IPS DF 4.7 (cell line): ENCODE data around the gene SLC6A9.

Experiments
- DNase-seq: peaks from one replicate; pipeline ENCODE4 v3.0.0-alpha.2; 2013; ENCODE audit warnings: low spot score; ENCODE audit errors: extremely low read depth

Gene SLC6A9

DNA sequence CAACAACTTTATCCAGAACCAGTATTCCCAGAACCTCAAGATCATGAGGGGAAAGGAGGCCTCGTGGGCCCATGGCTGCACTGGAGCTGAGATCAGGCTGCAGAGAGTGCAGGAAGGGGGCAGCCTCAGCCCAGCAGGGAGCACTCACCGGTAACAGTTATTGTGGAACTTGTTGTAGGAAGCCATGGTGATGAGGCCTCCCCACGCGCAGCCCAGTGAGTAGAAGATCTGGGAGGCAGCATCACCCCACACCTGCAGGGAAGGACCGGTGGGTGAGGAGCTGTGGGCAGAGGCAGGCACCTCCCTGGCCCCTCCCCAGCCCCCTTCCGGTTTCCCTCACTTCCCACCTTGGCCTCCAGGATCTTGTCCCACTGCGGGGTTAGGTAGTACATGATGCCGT lies 29.1 kb downstream of the SLC6A9 start:
- no peak for DNase-seq

DNA sequence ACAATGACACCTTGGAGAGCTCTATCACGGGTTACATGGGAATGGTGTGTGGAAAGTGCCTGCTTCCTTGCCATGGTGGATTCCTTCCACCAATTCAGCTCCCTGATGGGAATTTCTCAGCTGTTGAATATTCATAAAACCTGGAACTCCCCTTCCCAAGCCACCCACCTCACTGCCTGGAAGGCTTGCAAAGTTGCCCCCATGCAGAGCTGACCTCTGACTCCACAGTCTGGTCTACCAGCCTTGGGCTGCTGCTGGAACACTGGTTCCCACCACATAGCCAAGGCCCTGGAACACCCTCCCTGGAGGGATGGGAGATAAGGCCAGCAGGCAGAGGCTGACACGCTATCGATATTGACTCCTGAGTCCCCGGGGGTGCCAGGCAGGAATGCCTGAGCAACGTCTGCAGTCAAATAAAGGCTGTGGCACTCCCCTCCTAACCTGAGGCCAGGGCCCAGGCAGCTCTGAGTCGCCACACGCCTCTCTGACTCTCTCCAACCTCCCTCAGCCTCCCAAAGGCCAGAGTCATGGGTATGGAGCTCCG lies 31.1 kb downstream of the SLC6A9 start:
- no peak for DNase-seq

DNA sequence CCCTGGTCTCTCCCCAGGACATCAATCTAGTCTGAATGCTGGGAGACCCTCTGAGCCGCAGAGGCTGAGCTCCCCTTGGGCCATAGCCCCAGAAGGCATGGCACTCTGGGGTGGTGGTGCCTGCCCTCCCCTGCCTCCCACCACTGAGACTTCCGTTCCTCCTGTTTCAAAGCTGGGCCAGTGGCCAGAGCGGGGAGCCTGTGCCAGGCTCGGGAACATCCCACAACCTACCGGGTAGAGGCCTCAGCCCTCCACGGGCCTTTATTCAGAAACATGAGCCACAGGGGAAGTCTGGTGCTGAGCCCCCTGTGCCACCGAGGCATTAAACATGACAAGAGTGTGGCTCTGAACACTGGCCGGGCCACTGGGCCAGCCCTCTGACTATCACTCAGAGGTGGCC lies 31.8 kb downstream of the SLC6A9 start:
- DNase-seq, result no peak

DNA sequence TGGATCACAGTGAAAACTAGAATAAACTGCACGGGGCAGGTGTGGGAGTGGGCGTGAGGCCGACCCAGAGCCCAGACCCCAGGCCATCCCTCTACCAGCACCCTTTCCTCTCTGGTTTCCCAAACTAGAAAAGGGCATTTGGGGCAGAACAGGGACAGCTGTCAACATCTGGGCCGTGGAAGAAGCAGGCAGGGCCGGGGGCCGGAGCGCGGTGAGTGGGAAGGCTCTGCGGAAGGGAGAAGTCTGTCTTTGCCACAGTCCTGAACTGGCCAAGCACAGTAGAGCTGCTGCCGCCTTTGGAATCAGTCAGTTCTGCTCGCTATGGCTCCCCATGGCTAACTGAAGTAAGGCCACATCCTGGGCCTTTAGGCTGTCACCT lies 33.3 kb downstream of the SLC6A9 start:
- no peak for DNase-seq

DNA sequence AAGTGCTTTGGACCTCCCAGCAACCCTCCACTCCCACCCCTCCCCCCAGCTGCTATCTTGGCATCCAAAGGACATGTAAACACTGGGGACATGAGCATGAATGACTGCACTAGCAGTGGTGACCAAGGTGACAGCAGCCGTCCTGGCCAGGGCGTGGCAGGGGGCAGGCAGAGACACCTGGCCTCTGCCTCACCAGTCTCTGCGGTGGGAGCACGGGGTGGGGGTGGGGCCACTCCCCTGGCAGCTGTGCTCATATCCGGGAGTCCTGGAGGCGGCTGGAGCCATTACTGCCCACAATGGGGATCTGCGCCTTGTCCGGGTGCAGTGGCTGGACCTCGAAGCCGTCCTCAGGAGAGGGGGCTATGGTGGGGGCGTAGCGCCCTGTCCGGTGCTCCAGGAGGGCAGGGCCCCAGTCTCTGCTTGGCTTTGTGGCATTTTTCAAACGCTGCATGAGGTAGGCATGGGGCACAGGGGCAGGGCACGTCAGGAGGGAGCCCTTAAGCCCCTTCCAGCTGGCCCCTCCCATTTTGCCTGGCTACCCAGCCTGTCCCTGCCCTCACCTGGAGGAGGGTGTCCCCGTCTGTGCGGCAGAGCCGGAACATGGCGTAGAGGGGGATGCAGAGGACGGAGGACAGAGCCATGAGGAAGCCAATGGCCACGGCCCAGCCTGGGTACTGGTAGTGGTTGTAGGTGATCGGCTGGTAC lies 33.8 kb downstream of the SLC6A9 start:
- DNase-seq, result no peak

DNA sequence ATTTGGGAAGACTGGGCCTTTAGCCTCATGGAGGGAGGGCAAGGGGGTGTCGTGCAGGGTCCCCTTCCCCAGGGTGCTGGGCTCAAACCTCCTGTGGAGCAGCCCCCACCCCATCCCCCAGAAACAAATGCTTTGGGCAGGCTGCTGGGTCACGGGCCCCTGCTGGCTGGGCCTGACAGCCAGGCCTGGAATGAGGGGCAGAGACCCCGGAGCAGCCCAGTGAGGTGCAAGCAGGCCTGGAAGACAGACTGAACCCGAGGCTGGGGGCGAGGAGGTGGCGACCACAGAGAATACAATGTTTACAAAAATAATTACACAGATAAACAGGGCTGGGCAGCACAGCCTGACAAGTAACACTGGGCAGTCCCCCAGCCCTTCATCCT lies 34.5 kb downstream of the SLC6A9 start:
- DNase-seq, result no peak

DNA sequence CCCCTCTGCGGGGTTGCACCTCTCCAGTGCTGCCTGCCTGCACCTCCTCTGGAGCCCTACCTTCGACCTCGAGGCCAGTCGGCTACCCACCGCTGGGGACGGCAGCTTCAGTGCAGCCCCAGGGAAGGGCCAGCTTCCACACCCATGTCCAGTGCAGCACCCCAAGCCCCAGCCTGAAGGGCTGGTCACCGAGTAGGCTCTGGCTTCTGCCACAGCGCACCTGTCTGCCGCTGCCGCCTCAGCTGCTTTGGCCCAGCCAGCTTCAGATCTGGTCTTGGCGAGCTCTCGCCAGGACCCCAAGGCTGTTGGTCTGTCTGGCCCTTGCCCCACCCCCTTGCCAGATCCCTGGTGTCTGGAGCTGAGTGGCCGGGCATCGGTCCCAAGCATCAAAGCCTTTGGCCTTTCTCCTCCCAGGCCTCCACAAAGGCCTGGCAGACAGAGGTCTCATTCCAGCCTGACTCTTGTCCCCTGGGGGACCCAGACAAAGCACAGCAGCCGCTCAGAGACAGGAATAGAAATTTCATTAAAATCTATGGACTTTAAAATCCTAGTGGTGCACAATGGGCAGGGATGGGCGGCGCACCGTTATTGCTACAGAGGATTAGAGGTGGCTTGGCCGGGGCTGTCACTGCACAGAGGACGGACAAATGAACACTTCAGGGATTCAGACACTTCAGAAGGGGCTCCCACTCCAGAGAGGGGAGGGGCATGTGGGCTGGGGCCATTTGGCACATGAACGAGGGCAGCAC lies 35.1 kb downstream of the SLC6A9 start:
- no peak for DNase-seq

DNA sequence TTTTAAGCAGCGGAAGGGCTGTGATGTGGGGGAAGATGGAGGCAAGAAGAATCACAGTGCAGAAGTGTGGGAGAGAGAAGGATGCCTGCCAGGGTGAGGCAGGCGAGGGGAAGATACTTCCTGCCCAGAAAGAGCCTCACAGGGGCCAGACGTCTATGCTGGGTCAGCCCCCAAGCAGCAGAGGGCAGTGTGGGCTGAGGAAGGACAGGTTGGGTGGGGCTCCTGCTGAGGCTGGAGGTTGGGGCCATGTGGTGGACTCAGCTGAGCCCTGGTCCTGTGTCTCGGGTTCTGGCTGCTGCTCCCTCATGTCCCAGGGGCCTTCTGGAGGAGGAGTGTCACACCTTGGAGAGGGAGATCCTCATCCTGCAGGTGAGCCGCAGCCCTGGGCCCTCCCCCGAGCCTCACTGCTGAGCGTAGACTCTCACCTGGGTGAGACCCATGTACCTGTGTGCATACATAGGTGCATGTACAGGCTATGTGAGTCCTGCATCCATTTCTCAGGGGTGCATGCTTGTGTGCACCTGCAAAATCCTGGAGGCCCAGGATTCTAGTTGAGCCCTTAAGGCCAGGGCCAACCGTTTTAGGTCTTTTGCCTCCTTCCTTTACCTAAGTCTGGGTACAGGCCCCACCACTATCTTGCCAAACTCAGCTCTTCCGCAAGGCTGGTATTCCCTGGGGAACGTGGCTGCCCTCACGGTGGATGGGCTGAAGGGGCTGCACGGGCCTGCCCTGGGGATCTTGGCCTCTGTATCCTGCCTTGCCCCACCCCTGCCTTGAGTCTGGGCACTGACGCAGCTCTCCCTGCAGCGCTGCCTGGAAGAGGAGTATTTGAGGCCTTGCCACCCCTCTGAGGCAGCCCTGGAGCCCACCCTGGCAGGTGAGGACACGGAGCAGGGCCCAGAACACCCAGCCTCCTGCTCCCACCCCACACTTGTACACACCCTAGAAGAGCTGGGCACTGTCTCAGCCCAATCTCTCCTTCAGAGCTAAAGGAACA lies 36.2 kb downstream of the SLC6A9 start:
- DNase-seq, result no peak

DNA sequence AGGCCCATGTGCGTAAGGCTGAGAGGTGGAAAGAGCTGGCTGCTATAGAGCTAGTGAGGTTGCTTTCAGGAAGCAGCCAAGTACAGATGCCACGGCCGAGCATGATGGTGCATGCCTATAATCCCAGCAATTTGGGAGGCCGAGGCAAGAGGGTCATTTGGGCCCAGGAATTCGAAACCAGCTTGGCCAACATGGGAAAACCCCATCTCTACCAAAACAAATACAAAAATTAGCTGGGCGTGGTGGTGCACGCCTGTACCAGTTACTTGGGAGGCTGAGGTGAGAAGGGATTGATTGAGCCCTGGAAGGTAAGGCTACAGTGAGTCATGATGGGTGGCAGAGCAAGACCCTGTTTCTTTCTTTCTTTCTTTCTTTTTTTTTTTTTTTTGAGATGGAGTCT lies 37.2 kb downstream of the SLC6A9 start:
- no peak for DNase-seq

DNA sequence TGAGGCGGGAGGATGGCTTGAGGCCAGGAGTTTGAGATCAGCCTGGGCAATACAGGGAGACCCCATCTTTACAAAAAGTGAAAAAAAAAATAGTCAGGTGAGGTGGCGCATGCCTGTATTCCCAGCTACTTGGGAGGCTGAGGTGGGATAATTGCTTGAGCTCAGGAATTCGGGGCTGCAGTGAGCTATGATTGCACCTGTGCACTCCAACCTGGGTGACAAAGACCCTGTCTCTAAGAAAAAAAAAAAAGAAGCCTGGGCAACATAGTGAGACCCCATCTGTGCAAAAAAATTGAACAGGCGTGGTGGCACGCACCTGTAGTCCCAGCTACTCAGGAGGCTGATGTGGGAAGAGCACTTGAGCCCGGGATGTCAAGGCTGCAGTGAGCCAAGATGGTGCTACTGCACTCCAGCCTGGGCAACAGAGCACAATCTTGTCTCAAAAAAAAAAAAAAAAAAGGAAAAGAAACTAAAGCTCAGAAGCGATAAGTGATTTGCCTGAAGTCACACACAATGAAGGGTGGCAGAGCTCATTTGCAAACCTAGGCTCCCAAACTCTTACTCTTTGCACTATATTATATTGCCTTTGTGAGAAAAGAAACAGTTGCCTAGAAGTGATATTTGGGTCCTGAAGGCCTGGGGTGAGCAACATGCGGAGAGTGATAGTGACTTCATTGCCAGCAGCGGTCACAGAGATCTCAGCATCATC lies 37.9 kb downstream of the SLC6A9 start:
- DNase-seq, result no peak

DNA sequence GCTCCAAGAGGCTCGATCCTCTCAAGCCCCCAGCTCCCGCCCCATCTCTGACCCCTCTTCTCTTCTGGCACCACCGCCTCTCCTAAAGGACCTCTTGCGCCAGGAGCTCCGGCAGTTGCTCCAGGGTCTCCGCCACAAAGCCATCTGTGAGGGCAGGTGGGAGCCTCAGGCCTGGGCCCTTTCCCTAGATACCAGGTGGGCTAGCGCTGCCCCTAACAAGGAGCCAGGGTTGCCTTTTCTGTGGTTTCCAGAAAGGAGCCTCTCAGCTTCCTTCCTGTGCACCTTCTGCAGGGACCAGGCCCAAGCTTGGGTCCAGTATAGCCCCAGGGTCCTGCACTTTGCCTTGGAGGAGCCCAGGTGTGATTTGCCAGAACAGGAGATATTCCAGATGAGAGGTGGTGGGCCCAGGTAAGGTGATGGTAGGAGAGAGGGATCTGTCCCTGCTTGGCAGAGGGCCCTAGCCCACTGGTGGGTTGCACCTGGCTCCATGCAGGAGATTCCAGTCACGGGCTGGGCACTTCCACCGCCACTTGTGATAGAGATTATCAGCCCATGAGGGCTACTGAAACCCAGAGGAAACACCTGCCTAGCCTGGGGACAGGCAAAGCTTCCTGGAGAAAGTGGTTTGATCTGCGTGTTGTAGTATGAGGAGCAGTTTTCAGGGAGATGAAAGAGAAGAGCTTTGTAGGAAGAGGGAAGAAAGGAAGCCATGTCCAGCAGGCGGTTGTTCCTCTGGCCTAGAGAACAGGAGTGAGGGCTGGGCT lies 38.8 kb downstream of the SLC6A9 start:
- DNase-seq, result no peak

DNA sequence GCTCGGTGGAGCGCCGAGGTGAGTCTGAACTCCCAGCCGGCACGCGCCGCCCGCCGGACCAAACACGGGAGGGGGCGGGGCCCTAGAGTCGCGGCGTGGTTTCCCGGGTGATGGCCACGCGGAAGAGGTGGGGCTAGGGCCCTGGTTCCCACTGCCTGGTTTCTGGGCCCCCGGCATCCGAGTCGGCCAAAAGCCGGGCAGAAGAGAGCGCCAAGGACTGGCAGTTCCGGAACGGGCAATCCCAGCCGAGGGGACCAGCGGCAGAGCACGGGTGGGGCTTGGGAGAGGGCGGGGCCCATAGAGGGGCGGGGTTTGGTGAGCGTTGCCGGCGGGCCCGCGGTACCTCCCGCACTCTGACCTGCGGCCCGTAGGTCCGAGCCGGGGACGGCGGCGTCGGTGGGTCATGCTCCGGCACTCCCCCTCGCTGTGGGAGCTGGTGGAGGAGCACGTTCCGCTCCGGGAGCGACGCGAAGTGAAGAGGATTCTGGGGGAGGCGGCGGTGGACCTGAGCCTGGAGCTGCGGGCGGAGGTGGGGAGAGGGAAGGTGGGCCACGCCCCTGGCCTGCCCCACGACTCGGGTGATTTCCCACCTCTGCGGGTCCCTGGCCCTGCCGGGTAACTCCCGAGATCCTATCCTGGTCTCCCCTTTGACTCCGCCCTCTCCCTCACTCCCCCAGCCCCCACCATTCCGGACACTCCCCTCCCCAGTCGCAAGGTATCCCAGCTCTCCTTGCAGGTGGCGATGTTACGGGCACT lies 39.6 kb downstream of the SLC6A9 start, which contains the start of gene CCDC24:
Gene CCDC24, plus strand, starts transcription at position 124 of the 756 bp plus-strand sequence. Its CDS starts 280 bp downstream, at position 404.
- DNase-seq, result no peak

DNA sequence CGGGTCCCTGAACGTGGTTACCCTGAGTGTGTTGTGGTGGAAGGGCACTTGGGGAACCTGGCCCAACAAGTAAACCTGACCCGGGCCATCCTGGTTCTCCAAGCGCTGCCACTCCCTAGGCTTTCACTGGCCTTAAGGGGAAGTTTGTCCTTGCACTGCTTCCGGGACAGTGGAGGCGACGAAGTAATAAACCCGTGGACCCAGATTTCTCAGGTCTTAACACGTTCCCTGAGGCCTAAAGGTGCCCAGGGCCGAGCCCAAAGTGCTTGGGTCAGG lies 40.1 kb downstream of the SLC6A9 start:
- no peak for DNase-seq

DNA sequence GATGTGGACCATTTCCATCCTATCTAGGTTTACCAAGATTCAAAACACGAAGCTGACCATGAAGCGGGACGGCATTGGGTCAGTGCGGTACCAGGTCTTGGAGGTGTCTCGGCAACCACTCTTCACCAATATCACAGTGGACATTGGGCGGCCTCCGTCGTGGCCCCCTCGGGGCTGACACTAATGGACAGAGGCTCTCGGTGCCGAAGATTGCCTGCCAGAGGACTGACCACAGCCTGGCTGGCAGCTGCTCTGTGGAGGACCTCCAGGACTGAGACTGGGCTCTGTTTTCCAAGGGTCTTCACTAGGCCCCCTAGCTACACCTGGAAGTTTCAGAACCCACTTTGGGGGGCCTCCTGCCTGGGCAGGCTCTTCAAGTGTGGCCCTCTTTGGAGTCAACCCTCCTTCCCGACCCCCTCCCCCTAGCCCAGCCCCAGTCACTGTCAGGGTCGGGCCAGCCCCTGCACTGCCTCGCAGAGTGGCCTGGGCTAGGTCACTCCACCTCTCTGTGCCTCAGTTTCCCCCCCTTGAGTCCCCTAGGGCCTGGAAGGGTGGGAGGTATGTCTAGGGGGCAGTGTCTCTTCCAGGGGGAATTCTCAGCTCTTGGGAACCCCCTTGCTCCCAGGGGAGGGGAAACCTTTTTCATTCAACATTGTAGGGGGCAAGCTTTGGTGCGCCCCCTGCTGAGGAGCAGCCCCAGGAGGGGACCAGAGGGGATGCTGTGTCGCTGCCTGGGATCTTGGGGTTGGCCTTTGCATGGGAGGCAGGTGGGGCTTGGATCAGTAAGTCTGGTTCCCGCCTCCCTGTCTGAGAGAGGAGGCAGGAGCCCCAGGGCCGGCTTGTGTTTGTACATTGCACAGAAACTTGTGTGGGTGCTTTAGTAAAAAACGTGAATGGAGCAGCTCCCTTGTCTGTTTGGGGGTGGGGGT lies 40.7 kb downstream of the SLC6A9 start:
- no peak for DNase-seq

DNA sequence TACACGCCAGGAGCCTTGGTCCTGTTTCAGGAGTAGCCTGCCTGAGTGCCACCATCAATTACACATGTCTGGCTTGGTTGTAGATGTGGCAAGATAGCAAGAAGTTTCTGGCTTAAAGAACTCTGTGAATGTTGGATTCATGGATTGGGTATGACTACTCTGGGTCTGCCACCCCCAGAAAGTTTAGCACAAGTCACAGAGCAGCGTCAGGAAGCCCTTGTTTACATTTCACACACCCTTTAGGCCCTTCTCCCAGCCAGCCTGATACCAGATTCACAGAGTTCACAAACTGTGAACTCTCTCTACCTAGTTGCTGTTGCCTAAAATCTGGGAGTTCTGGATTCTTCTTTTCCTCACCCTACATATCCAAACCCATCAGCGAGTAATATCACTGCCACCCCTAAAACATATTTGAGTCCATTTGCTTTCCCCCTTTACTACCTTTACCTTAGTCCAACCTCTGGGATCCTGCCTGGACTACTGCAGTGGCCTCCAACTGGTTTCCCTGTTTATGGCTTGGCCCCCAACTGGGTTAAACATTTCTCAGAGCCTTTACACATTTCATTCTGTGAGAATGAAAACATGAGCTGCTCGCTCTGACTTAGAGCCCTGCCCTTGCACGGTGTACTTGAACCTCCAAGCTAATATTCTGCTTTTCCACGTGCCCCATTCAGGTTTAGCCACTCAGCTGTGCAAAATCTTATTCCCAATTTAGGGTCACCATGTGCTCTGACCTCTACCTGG lies 43.9 kb downstream of the SLC6A9 start:
- no peak for DNase-seq

DNA sequence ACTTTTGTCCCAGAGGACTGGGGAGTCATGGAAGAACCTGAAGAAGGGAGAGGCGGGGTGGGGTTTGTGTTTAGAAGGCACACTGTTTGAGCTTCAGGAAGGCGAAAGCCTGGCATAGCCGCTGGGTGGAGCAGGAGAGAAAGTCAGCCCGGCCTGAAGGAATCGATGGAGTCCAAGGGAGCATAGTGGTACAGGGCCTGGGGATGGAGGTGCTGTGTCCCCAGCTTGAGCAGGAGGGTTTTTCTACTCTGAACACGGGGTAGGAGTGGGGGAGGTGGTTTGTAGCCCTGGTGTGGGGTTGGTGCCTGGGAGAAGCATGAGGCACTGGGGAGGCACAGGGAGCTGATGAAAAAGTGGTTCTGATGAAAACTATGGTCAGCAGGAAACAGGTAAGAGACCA lies 44.5 kb downstream of the SLC6A9 start:
- no peak for DNase-seq

DNA sequence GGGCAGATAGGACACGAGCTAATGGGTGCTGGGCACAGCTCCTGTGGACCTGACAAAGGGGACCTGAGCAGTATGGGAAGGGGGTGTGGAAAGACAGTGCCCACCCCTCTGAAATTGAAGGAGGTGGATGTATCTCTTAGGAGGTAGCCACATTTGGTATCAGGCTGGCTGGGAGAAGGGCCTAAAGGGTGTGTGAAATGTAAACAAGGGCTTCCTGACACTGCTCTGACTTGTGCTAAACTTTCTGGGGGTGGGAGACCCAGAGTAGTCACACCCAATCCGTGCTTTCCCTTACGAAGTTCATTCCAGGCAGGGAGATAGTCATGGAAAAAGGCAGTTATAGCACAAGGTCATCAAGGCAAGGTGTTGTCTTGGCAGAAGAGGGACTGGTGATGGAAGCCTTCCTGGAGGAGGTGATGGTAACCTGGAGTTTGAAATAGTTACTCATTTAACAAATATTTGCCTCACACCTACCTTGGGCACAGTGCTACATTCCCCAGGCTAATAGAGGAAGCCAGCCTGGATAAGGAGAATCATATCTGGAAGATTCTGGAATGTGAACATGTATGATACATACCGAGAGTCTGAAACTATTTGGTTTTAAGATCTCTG lies 45.2 kb downstream of the SLC6A9 start:
- DNase-seq, result no peak
